ENCODE results near the gene MSI2. TPM values are rescaled to one million over a fixed set of nuclear protein-coding genes. Genes with fewer than 3 reads are reported as not detected.

MSI2 gene
- total RNA-seq, 4 donors from 2014 or later = 15.9 to 22.9 (median 17.0) TPM

GRCh38 chr17:57284583-57284982 lies 28.3 kb downstream of the MSI2 start:
- no peak overlapping the region for H3K27ac ChIP-seq
- TF ChIP-seq, protein P1, sequence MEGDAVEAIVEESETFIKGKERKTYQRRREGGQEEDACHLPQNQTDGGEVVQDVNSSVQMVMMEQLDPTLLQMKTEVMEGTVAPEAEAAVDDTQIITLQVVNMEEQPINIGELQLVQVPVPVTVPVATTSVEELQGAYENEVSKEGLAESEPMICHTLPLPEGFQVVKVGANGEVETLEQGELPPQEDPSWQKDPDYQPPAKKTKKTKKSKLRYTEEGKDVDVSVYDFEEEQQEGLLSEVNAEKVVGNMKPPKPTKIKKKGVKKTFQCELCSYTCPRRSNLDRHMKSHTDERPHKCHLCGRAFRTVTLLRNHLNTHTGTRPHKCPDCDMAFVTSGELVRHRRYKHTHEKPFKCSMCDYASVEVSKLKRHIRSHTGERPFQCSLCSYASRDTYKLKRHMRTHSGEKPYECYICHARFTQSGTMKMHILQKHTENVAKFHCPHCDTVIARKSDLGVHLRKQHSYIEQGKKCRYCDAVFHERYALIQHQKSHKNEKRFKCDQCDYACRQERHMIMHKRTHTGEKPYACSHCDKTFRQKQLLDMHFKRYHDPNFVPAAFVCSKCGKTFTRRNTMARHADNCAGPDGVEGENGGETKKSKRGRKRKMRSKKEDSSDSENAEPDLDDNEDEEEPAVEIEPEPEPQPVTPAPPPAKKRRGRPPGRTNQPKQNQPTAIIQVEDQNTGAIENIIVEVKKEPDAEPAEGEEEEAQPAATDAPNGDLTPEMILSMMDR (IDR thresholded peaks at IDR 0.05) = no peak
- TF ChIP-seq POLR2A (IDR thresholded peaks at IDR 0.05) = no peak
- 68 to 69% methylated on average over 3 of the region's 3 CpGs for WGBS, 2 donors
- DNase-seq = no peak
- H3K4me3 ChIP-seq = no peak overlapping the region
- peaks cover 0 to 7% (median 0%) of the 10 kb centered on the region in 3 donors for H3K4me1 ChIP-seq
- H3K27me3 ChIP-seq = no peaks in the 10 kb centered on the region
- H3K9me3 ChIP-seq = no peaks in the 10 kb centered on the region
- intact Hi-C loops (cut with DNase I) = no loop called here
- peaks cover 0 to 34% (median 0%) of the 10 kb centered on the region in 3 donors for H3K36me3 ChIP-seq

- no peak for DNase-seq
- TF ChIP-seq, protein P1 (IDR thresholded peaks at IDR 0.05) = no peak
- no peak for TF ChIP-seq POLR2A (IDR thresholded peaks at IDR 0.05)
- peaks cover 0 to 7% (median 0%) of the 10 kb centered on the region in 3 donors for H3K4me1 ChIP-seq
- 75 to 77% methylated on average over 12 to 13 of the region's 13 CpGs for WGBS, 2 donors
- H3K27ac ChIP-seq = no peak overlapping the region
- H3K36me3 ChIP-seq = peaks cover 0 to 34% (median 0%) of the 10 kb centered on the region in 3 donors
- H3K9me3 ChIP-seq = no peaks in the 10 kb centered on the region
- intact Hi-C loops (cut with DNase I) = no loop called here
- no peaks in the 10 kb centered on the region for H3K27me3 ChIP-seq
- H3K4me3 ChIP-seq = no peak overlapping the region
Observed at GRCh38 chr17:57284984-57285646, 28.8 kb downstream of the MSI2 start.

- intact Hi-C loops (cut with DNase I) = no loop called here
Observed at GRCh38 chr17:57285701-57286100, 29.4 kb downstream of the MSI2 start.

GRCh38 chr17:57286399-57287105 lies 30.2 kb downstream of the MSI2 start:
- no peaks in the 10 kb centered on the region for H3K9me3 ChIP-seq
- no peak overlapping the region for H3K27ac ChIP-seq
- intact Hi-C loops (cut with DNase I) = no loop called here
- WGBS, 2 donors = 88 to 91% methylated on average over 16 to 17 of the region's 17 CpGs
- no peak for DNase-seq
- H3K4me3 ChIP-seq = no peak overlapping the region
- no peak for TF ChIP-seq POLR2A (IDR thresholded peaks at IDR 0.05)
- TF ChIP-seq, protein P1 (IDR thresholded peaks at IDR 0.05) = no peak
- H3K36me3 ChIP-seq = peaks cover 0 to 33% (median 0%) of the 10 kb centered on the region in 3 donors
- H3K4me1 ChIP-seq = peaks cover 0 to 7% (median 0%) of the 10 kb centered on the region in 3 donors
- no peaks in the 10 kb centered on the region for H3K27me3 ChIP-seq

More at GRCh38 chr17:57285701-57286100, 29.4 kb downstream of the MSI2 start:
- H3K4me1 ChIP-seq = peaks cover 0 to 7% (median 0%) of the 10 kb centered on the region in 3 donors
- H3K27ac ChIP-seq = no peak overlapping the region
- no peaks in the 10 kb centered on the region for H3K9me3 ChIP-seq
- TF ChIP-seq POLR2A (IDR thresholded peaks at IDR 0.05) = no peak
- TF ChIP-seq, protein P1 (IDR thresholded peaks at IDR 0.05) = no peak
- peaks cover 0 to 33% (median 0%) of the 10 kb centered on the region in 3 donors for H3K36me3 ChIP-seq
- H3K4me3 ChIP-seq = no peak overlapping the region
- no peaks in the 10 kb centered on the region for H3K27me3 ChIP-seq
- 67 to 82% methylated on average over 5 of the region's 5 CpGs for WGBS, 2 donors
- DNase-seq = no peak
